ENCODE measurements around the gene FLNA.
A peak's percentile ranks its signal among the peaks of the same experiment; 100 is the strongest.

The FLNA gene

GRCh38 chrX:154412468-154412867, 38.0 kb upstream of the FLNA start:
- H3K4me1 ChIP-seq (ENCODE audit: insufficient read depth, low read length, severe bottlenecking), result peaks cover 32% of the 10 kb centered on the region
- H3K27me3 ChIP-seq (ENCODE audit: insufficient read depth, low read length), result no peaks in the 10 kb centered on the region
- no peaks in the 10 kb centered on the region for H3F3A ChIP-seq (ENCODE audit: insufficient read depth, low read length)
- H4K20me1 ChIP-seq (ENCODE audit: insufficient read depth, low read length), result no peaks in the 10 kb centered on the region
- no peaks in the 10 kb centered on the region for H3K9me2 ChIP-seq (ENCODE audit: low read depth, low read length)
- H2AFZ ChIP-seq (ENCODE audit: low read length), result no peak overlapping the region
- peak overlapping the region; percentile 75 for H3K4me3 ChIP-seq (ENCODE audit: low read depth, low read length, poor library complexity, severe bottlenecking)
- H3K9me3 ChIP-seq (ENCODE audit: low read length), result no peaks in the 10 kb centered on the region
- no peaks in the 10 kb centered on the region for H3K79me2 ChIP-seq (ENCODE audit: insufficient read depth, low read length)
- peak overlapping the region; percentile 72 for H3K27ac ChIP-seq (ENCODE audit: low read depth, low read length, poor library complexity, severe bottlenecking)
- TF ChIP-seq CTCF (IDR thresholded peaks at IDR 0.05; ENCODE audit: low read length), result no peak
- no peak for TF ChIP-seq EZH2 (IDR thresholded peaks at IDR 0.05; ENCODE audit: borderline replicate concordance, low read length)
- H3K4me2 ChIP-seq (ENCODE audit: low read length), result peak overlapping the region; percentile 86
- H3K36me3 ChIP-seq (ENCODE audit: insufficient read depth, low read length), result no peaks in the 10 kb centered on the region
- H3K9ac ChIP-seq (ENCODE audit: low read length), result peak overlapping the region; percentile 85

GRCh38 chrX:154411981-154412340, 37.5 kb upstream of the FLNA start:
- no peaks in the 10 kb centered on the region for H3F3A ChIP-seq (ENCODE audit: insufficient read depth, low read length)
- no peaks in the 10 kb centered on the region for H3K9me2 ChIP-seq (ENCODE audit: low read depth, low read length)
- no peak overlapping the region for H2AFZ ChIP-seq (ENCODE audit: low read length)
- TF ChIP-seq EZH2 (IDR thresholded peaks at IDR 0.05; ENCODE audit: borderline replicate concordance, low read length) (no peak), CTCF (IDR thresholded peaks at IDR 0.05; ENCODE audit: low read length) (no peak)
- H3K27me3 ChIP-seq (ENCODE audit: insufficient read depth, low read length), result no peaks in the 10 kb centered on the region
- H3K9me3 ChIP-seq (ENCODE audit: low read length), result no peaks in the 10 kb centered on the region
- H3K4me1 ChIP-seq (ENCODE audit: insufficient read depth, low read length, severe bottlenecking), result peaks cover 32% of the 10 kb centered on the region
- peak overlapping the region; percentile 72 for H3K27ac ChIP-seq (ENCODE audit: low read depth, low read length, poor library complexity, severe bottlenecking)
- peak overlapping the region; percentile 85 for H3K9ac ChIP-seq (ENCODE audit: low read length)
- peak overlapping the region; percentile 75 for H3K4me3 ChIP-seq (ENCODE audit: low read depth, low read length, poor library complexity, severe bottlenecking)
- H3K36me3 ChIP-seq (ENCODE audit: insufficient read depth, low read length), result no peaks in the 10 kb centered on the region
- no peaks in the 10 kb centered on the region for H4K20me1 ChIP-seq (ENCODE audit: insufficient read depth, low read length)
- peak overlapping the region; percentile 86 for H3K4me2 ChIP-seq (ENCODE audit: low read length)
- H3K79me2 ChIP-seq (ENCODE audit: insufficient read depth, low read length), result no peaks in the 10 kb centered on the region

- no peaks in the 10 kb centered on the region for H4K20me1 ChIP-seq (ENCODE audit: insufficient read depth, low read length)
- H3K36me3 ChIP-seq (ENCODE audit: insufficient read depth, low read length), result no peaks in the 10 kb centered on the region
- peak within 1 kb of the TSS; percentile 86 for H3K27ac ChIP-seq (ENCODE audit: low read depth, low read length, poor library complexity, severe bottlenecking)
- peak within 1 kb of the TSS; percentile 90 for H3K4me2 ChIP-seq (ENCODE audit: low read length)
- H2AFZ ChIP-seq (ENCODE audit: low read length), result no peak within 1 kb of the TSS
- no peaks in the 10 kb centered on the region for H3K79me2 ChIP-seq (ENCODE audit: insufficient read depth, low read length)
- H3K4me3 ChIP-seq (ENCODE audit: low read depth, low read length, poor library complexity, severe bottlenecking), result peak within 1 kb of the TSS; percentile 63
- no peaks in the 10 kb centered on the region for H3K27me3 ChIP-seq (ENCODE audit: insufficient read depth, low read length)
- peak within 1 kb of the TSS; percentile 68 for H3K9ac ChIP-seq (ENCODE audit: low read length)
- H3K9me2 ChIP-seq (ENCODE audit: low read depth, low read length), result no peaks in the 10 kb centered on the region
- TF ChIP-seq CTCF (IDR thresholded peaks at IDR 0.05; ENCODE audit: low read length) (no peak), EZH2 (IDR thresholded peaks at IDR 0.05; ENCODE audit: borderline replicate concordance, low read length) (no peak)
- H3K9me3 ChIP-seq (ENCODE audit: low read length), result no peaks in the 10 kb centered on the region
- H3K4me1 ChIP-seq (ENCODE audit: insufficient read depth, low read length, severe bottlenecking), result peaks cover 32% of the 10 kb centered on the region
- H3F3A ChIP-seq (ENCODE audit: insufficient read depth, low read length), result no peaks in the 10 kb centered on the region
Measured at GRCh38 chrX:154409222-154409871, 34.9 kb upstream of the FLNA start, which contains the start of gene DNASE1L1. Gene DNASE1L1, minus strand, starts transcription at chrX:154409254. Its CDS starts 3,686 bp downstream, at chrX:154405568.

All from OCI-LY1 (cell line).